ENCODE measurements around the gene GANAB. TPM values are rescaled to one million over a fixed set of nuclear protein-coding genes. Genes with fewer than 3 reads are reported as not detected.
A peak's percentile ranks its signal among the peaks of the same experiment; 100 is the strongest.
"Not testable (repeated sequence)": the region's sequence is repeated elsewhere in the genome, so short reads cannot be mapped to it uniquely, and the experiment has no call there.

GANAB gene
- polyA plus RNA-seq, 10 donors = 145 to 211 (median 165) TPM

- peak; percentile 70 to 94 (median 74) for DNase-seq
Observed at GRCh38 chr11:62602141-62603071, 44.0 kb downstream of the GANAB start.

- DNase-seq = peak; percentile 98 to 99 (median 98)
Observed at GRCh38 chr11:62601372-62602140, 44.9 kb downstream of the GANAB start, which contains the start of gene MTA2. MTA2 (minus strand) TSS chr11:62601865; CDS start chr11:62601450, 415 bp downstream.

- DNase-seq = no peak
Observed at GRCh38 chr11:62601122-62601371, 45.4 kb downstream of the GANAB start.

DNA sequence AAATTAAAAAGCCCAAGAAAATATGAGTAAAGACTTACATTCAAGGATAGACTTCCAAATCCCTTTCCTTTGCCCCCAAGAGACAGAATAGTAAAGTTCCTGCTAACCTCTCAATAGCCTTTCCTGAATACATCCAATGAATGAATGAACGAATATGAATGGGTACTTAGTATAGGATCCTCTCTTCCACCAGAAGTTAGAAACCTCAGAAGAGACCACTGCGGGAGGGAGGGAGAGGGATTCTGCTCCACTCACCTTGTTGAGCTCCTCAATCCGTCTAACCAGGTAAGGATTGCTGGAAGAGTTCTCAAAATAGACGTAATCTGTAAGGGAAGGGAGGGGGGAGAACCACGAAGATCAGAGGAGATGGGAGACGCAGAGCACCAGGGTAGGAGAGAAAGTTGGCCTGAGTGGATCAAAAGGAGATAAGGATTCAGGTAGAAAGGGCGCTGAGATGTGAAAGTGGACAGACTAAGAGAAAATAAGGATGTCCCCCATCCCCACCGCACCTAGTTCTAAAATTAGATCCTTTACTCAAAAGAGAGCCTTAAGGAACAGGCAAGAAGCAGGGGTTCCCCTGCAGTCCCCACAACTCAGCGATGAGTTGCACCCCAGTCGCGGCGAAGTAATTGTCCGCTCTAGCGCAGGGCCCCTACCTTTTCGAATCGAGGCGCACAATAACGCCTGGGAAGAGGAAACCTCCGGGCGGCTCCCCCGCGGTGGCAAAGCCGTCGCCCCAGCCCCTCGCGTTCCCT, 45.9 kb downstream of the GANAB start:
- DNase-seq = no peak

GRCh38 chr11:62599901-62600300, 46.5 kb downstream of the GANAB start:
- DNase-seq = no peak

- peak; percentile 96 to 97 (median 97) for DNase-seq
Observed at GRCh38 chr11:62599069-62599696, 47.2 kb downstream of the GANAB start.

GRCh38 chr11:62595124-62595523, 51.3 kb downstream of the GANAB start:
- no peak for DNase-seq

- peak; percentile 43 to 71 (median 55) for DNase-seq
Observed at GRCh38 chr11:62593434-62594044, 52.9 kb downstream of the GANAB start.

GRCh38 chr11:62592989-62593421, 53.4 kb downstream of the GANAB start:
- no peak for DNase-seq

GRCh38 chr11:62592146-62592815, 54.1 kb downstream of the GANAB start:
- no peak for DNase-seq

GRCh38 chr11:62591448-62592145, 54.8 kb downstream of the GANAB start, which contains the start of gene TUT1:
TUT1 (minus strand) TSS chr11:62591523; CDS start chr11:62591485, 38 bp downstream.
- peak; percentile 98 to 99 (median 98) for DNase-seq

DNA sequence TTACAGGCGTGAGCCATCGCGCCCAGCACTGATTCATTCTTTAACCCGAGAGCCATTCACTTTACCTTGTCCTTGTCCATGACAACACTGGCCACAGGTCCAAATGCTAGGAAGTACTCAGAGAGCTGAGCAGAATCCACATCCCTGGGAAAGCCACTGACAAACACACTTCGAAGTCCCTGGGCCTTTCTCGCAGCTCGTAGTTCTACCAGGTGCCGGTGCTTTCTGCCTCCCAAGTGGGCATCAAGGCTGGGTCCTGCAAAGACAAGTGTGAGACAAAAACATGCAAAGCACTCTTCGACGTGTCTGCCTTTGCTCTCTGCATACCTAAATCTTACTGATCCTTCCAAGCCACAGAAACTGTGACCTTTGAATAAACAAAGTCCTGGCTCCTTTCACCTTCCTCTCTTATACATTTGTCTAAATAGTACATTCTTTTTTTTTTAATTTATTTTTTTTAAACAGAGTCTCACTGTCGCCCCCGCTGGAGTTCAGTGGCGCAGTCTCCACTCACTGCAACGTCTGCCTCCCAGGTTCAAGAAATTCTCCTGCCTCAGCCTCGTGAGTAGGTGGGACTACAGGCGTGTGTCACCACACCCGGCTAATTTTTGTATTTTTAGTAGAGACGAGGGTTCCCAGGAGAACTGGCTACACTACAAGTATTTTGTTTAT, 57.3 kb downstream of the GANAB start:
- no peak for DNase-seq

DNA sequence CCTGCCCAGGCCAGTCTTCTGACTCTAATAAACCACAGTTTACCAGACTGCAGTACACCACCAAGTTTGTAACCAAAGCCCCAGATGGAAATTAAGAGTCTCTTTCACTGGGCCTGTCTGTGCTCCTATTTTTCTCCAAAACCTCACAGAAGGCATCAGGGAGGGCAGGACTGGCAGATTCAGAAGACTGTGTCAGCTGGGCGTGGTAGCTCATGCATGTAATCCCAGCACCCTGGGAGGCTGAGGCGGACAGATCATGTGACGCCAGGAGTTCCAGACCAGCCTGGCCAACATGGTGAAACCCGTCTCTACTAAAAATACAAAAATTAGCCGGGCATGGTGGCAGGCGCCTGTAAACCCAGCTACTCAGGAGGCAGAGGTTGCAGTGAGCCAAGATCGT, 61.1 kb downstream of the GANAB start:
- DNase-seq = not testable (repeated sequence)

GRCh38 chr11:62581735-62582134, 64.7 kb downstream of the GANAB start:
- DNase-seq = not testable (repeated sequence)

DNA sequence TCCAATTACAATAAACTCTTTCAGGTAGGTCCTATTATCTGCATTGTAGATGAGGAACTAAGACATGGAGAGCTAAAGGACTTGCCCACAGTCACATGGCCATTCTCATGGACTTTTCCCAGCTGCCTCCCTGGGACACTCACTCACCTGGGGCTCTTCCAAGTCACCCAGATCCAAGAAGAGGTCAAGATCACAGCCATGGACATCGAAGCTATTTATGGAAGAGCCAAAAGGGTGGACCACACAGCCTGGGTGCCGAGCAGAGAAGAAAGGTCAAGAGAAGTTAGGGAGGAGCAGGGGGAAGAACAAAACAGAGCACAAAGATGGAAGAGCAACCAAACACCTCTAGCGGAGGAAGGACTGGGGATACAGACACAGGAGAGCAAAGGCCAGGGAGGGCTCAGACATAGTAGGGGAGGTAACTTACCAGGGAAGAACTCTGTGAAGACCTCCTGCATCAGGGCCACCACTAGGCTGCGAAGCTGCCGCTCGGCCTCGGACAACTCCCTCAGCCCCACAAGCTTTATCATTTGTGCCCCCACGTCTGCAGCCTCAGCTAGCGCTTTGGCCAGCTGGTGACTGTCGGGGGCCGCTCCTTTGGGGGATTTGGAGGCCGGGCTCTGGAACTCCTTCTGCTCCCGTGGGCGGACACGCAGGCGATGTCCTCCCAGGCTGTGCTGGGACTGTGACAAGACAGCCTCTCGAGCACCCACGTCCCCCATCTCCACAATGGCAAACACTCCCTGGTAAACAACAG, 65.3 kb downstream of the GANAB start:
- DNase-seq = no peak

GRCh38 chr11:62579252-62579651, 67.2 kb downstream of the GANAB start:
- DNase-seq = no peak

DNA sequence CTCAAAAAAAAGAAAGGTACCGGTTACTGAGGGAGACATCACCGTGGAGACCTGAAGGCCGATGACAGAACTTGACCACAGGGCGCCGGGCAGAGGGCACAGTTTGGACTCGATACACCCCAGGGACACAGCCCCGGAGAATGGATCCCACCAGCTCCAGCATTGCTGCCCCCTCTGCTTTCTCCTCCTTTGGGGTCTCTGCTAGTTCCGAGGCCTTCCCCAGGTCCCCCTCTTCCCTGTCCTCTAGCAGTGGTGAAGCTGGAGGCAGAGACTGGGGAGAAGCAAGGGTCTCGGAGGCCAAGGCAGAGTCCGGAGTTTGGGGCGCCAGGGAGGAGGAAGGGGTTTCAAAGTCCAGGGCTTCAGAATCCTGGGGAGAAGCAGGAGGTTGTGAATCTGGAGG, 67.9 kb downstream of the GANAB start:
- no peak for DNase-seq

DNA sequence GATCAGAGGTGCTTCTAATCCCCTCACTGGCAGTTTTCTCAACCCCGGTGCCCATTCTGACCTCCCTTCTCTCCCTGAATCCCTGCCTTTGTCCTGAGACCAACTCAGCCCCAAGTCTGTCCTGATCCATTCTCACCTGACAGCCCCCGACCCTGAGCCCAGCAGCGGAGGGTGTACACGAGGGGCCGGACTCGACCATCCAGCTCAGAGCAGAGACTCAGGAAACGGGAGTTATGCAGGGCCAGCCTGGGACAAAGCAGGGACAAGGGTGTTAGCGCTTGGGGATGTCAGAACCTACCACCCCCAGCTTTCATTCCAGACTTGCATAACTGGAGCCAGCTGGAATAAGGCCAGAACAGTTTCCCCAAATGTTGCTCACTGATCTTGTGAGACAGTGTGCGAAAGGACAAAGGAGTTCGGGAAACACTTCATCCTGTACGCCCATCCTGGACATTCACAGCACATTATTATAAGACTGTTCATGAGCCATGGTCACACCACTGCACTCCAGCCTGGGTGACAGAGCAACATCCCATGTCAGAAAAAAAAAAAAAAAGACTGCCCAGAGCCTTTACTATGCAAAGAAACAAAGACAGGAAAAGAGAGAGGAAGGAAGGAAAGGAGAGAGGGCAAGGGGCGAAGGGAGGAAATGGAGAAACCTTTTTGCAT, 69.2 kb downstream of the GANAB start:
- peak in 2 of 3 donors; percentile 33 to 43 for DNase-seq

Data from muscle of back (tissue), 11 donors.